GM19324 (cell line): ENCODE data around the gene CCDC170.

Experiments
- ATAC-seq: cut with Tn5 transposase; IDR thresholded peaks from one replicate; pipeline ENCODE4 v1.9.1; 2021; ENCODE audit warnings: mild to moderate bottlenecking, moderate library complexity; ENCODE audit not compliant: unreplicated experiment, low FRiP score

The CCDC170 gene

DNA sequence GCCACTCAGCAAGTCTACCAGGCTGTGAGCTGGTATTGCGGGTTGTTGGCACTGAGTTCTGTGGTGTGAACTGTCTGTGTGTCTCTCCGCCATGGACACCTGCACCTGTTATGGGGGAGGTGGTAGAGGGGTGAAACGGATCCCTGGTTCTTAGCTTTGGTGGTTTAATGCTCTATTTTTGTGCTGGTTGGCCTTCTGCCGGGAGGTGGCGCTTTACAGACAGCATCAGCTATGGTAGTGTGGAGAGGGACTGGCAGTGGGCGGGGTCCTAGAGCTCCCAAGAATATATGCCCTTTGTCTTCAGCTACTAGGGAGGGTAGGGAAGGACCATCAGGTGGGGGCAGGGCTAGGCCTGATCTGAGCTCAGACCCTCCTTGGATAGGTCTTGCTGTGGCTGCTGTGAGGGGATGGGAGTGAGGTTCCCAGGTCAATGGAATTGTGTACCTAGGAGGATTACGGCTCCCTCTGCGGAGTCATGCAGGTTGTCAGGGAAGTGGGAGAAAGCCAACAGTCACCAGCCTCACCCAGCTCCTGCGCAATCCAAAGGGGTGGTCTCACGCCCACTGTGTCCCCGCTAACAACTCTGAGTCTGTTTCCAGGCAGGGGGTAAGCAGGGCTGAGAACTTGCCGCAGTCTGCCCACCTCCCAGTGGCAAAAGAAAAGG, 154.3 kb downstream of the CCDC170 start:
- no peak for ATAC-seq

DNA sequence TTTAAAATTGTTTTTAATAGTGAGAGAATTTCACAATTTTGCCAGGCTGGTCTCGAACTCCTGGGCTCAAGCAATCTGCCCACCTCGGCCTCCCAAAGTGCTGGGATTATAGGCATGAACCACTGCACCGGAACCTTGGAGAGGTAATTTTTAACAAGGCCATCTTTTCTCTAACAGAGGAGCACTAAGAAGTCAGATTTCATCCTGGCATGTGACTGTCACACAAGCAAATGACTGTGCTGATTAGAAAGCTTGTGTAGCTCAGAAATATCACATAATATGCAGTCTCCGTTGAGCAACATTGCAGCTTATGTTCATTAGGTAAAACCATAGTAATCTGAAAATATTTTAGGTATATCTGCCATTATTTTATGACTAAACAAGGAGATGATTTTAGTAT, 156.0 kb downstream of the CCDC170 start:
- ATAC-seq = no peak

DNA sequence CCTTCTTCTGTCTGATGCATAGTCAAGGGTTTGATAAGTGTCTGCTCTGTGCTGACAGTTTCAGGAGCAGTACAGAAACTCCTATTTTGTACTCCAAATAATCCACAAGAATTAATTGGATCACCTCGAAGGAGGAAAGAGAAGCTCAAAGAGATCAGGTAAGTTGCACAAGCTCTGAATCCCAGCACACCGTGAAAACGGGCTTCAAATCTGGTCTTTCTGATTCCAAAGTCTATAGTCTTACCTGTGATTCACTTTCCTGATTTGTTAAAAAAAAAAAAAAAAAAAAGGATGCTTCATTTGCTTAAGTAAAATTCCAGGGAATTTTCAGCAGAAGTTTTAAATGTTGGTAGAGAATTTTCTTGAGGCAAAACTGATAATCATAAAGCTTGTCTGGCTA, 157.8 kb downstream of the CCDC170 start:
- no peak for ATAC-seq

- ATAC-seq = no peak
Measured at GRCh38 chr6:151652325-151652724, 158.5 kb downstream of the CCDC170 start.

DNA sequence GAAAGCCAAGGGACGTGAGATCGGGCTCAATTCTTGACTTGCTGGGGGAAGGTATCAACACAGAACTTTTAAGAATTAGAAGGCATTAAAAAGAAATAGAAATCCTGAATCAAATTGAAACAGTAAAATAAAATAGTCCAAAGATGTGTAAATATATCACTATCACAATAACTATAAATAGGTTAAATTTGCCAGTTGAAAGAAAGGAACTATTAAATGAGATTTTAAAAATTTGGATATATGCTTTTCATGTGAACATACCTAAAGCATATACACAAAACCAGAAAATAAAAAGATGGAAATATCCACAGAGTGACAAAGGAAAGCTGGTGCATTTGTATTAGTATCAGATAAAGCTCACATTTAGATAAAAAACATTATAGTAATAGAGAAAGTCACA, 161.3 kb downstream of the CCDC170 start:
- no peak for ATAC-seq

- no peak for ATAC-seq
Measured at GRCh38 chr6:151656392-151656791, 162.6 kb downstream of the CCDC170 start.

- ATAC-seq = no peak
Measured at GRCh38 chr6:151658091-151658490, 164.3 kb downstream of the CCDC170 start.

- no peak for ATAC-seq
Measured at GRCh38 chr6:151659212-151659611, 165.4 kb downstream of the CCDC170 start.

DNA sequence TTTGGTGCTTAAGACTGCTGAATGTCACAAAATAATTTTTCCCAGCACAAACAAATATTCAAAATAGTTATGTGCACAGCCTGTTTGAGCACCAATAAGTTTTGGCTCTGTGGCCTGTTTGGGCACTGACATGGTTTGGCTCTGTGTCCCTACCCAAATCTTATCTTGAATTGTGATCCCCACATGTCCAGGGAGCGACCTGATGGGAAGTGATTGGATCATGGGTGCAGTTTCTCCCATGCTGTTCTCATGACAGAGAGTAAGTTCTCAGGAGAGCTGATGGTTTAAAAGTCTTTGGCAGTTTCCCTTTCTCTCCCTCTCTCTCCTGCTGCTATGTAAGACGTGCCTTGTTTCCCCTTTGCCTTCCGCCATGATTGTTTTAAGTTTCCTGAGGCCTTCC, 167.7 kb downstream of the CCDC170 start:
- ATAC-seq = no peak

DNA sequence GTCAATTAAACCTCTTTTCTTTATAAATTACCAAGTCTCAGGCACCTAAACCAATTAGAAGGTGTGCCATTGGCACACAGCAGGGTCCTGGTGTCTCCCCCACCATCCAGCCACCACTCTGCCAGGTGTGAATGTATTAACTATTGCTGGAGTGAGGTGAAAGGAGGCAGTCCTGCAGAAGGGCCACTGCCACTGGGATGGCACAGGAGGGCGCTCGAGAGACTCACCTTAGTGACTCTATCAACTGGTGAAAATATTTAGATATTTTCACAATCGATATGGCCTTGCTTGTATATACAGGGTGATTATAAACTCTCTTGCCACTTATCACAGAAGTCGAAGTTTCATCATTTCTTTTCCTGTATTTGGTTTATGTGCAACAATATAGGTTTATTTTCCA, 168.1 kb downstream of the CCDC170 start:
- no peak for ATAC-seq

GRCh38 chr6:151663559-151663958, 169.7 kb downstream of the CCDC170 start:
- no peak for ATAC-seq

DNA sequence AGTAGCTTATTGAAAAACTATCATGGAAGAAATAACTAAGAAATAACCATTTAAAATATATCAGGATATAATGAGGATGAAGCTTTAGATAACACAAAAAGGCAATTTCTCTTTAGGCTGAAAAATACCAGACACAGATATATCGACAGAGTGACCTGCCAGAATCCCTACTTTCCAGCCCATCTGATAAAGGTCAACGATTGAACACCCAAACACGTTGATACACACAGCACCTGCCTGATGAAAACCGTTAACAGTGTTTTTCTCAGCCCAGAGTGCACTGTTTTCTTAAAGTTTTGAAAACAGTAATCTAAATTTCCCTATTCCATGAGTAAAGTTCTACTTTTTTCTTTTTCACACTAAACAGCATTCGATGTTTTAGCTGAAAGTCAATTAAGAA, 170.6 kb downstream of the CCDC170 start:
- no peak for ATAC-seq

DNA sequence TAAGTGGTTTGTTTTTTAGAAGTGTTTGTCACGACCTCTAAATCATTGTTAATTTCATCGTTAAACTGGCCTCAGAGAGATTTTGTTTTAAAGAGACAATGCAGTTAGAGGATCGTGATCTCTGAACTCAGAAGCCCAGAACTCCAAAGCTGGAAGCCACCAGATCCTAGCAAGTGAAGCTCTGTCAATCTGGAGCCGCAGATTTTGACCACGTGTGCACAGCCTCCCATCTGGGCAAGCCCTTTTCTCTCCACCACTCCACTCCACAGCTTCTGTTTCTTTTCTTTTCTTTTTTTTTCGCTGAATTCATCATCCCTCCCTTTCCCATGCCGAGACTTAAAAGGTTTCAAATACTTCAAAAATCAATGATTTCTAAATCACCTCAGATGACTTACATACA, 171.5 kb downstream of the CCDC170 start:
- no peak for ATAC-seq

DNA sequence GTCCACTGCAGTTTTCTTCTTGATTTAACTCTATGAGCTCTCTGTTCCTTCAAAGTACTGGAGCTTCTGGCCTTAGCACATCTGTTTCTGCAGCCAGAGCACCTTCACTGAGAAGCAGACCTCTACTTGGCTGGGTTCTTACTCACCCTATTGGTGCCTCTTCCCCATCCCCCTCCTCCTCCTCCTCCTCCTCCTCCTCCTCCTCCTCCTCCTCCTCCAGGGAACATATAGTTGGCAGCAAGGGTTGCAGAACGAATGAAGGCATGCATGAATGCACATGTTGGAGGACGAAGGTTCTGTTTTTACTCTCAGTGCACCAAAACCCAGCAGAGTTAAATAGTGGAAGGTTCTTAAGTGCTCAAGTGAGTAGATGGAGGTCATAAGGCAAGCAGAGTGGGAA, 172.7 kb downstream of the CCDC170 start:
- no peak for ATAC-seq

GRCh38 chr6:151669208-151669560, 175.4 kb downstream of the CCDC170 start:
- no peak for ATAC-seq

- no peak for ATAC-seq
Measured at GRCh38 chr6:151670116-151670515, 176.3 kb downstream of the CCDC170 start.
